DMS114 treated with DMSO at 0.1 percent for 48 hours (cell line): ENCODE measurements around the gene SCLY.

Experiments used
- DNase-seq: peaks from one replicate; lab custom pipeline; 2025; ENCODE audit not compliant: unreplicated experiment; lab: John Stamatoyannopoulos, UW

The SCLY gene

GRCh38 chr2:238137885-238138284 lies 77.1 kb downstream of the SCLY start:
- no peak for DNase-seq

- no peak for DNase-seq
These were observed 77.8 kb downstream of the SCLY start, which contains the start of gene KLHL30 for GRCh38 chr2:238138331-238139195. KLHL30 (plus strand) TSS chr2:238138668; CDS start chr2:238140755, 2,087 bp downstream.

- DNase-seq, result no peak
These were observed 78.6 kb downstream of the SCLY start for GRCh38 chr2:238139196-238140039.

GRCh38 chr2:238140040-238140439 lies 79.2 kb downstream of the SCLY start:
- no peak for DNase-seq

- DNase-seq, result no peak
These were observed 80.1 kb downstream of the SCLY start for GRCh38 chr2:238140721-238141540.

- DNase-seq, result no peak
These were observed 80.9 kb downstream of the SCLY start for GRCh38 chr2:238141541-238142318.

GRCh38 chr2:238142382-238143205 lies 81.8 kb downstream of the SCLY start:
- DNase-seq, result no peak

GRCh38 chr2:238143239-238143951 lies 82.6 kb downstream of the SCLY start:
- DNase-seq, result no peak

- DNase-seq, result no peak
These were observed 83.5 kb downstream of the SCLY start for GRCh38 chr2:238144262-238144661.

GRCh38 chr2:238145046-238145445 lies 84.2 kb downstream of the SCLY start:
- no peak for DNase-seq

GRCh38 chr2:238145851-238146250 lies 85.0 kb downstream of the SCLY start:
- no peak for DNase-seq

- no peak for DNase-seq
These were observed 86.2 kb downstream of the SCLY start for GRCh38 chr2:238146884-238147544.

- DNase-seq, result no peak
These were observed 88.2 kb downstream of the SCLY start for GRCh38 chr2:238148981-238149380.
